Measurements from ENCODE around the gene GZMA.

GRCh38 chr5:55070968-55071367 lies 31.5 kb upstream of the GZMA start:
- TF ChIP-seq ZBTB8A (tag by site-specific recombination; IDR thresholded peaks at IDR 0.05) (no peak), KLF10 (tag by site-specific recombination; IDR thresholded peaks at IDR 0.05) (no peak), ZNF274 (IDR thresholded peaks at IDR 0.05; ENCODE audit: low read length) (no peak), ZNF274 (tag by site-specific recombination; IDR thresholded peaks at IDR 0.05; ENCODE audit: borderline replicate concordance) (no peak), ZNF585B (tag by site-specific recombination; IDR thresholded peaks at IDR 0.05) (no peak), ZNF19 (tag by site-specific recombination; IDR thresholded peaks at IDR 0.05; ENCODE audit: low read depth) (no peak), CTCF (tag by site-specific recombination; IDR thresholded peaks at IDR 0.05) (no peak), ZSCAN30 (tag by site-specific recombination; IDR thresholded peaks at IDR 0.05) (no peak), KLF1 (tag by site-specific recombination; IDR thresholded peaks at IDR 0.05) (no peak), ZNF37A (tag by site-specific recombination; IDR thresholded peaks at IDR 0.05) (no peak)

All from HEK293 (cell line).